T-helper 2 cell treated with Interferon-gamma antibody and Interleukin-4, amounts not matched to agents 5 μg/mL and 100 μg/mL, for 36 hours (primary cell): ENCODE data around the gene GLI3.

Experiments used
- DNase-seq: peaks from one replicate; pipeline ENCODE4 v3.0.0; 2021; ENCODE audit warnings: low spot score
- H3K27ac Mint-ChIP-seq: one replicate; pipeline ENCODE4 v1.8.0; 2021; ENCODE audit warnings: mild to moderate bottlenecking, mixed read lengths
- H3K27me3 Mint-ChIP-seq: one replicate; pipeline ENCODE4 v1.8.0; 2021; ENCODE audit warnings: low read depth, mixed read lengths
- H3K36me3 Mint-ChIP-seq: one replicate; pipeline ENCODE4 v1.8.0; 2021; ENCODE audit warnings: low read depth, mixed read lengths
- H3K4me1 Mint-ChIP-seq: one replicate; pipeline ENCODE4 v1.8.0; 2021; ENCODE audit warnings: low read depth, mixed read lengths
- H3K4me3 Mint-ChIP-seq: one replicate; pipeline ENCODE4 v1.8.0; 2022; ENCODE audit warnings: mild to moderate bottlenecking, moderate library complexity, mixed read lengths
- H3K9me3 Mint-ChIP-seq: one replicate; pipeline ENCODE4 v1.8.0; 2021; ENCODE audit warnings: mixed read lengths

GLI3 gene

GRCh38 chr7:42167206-42167605 lies 69.8 kb downstream of the GLI3 start:
- Mint-ChIP-seq H3K9me3 (no peaks in the 10 kb centered on the region), H3K27me3 (no peaks in the 10 kb centered on the region), H3K27ac (no peak overlapping the region), H3K4me3 (no peak overlapping the region), H3K36me3 (no peaks in the 10 kb centered on the region), H3K4me1 (no peaks in the 10 kb centered on the region)
- DNase-seq = no peak

DNA sequence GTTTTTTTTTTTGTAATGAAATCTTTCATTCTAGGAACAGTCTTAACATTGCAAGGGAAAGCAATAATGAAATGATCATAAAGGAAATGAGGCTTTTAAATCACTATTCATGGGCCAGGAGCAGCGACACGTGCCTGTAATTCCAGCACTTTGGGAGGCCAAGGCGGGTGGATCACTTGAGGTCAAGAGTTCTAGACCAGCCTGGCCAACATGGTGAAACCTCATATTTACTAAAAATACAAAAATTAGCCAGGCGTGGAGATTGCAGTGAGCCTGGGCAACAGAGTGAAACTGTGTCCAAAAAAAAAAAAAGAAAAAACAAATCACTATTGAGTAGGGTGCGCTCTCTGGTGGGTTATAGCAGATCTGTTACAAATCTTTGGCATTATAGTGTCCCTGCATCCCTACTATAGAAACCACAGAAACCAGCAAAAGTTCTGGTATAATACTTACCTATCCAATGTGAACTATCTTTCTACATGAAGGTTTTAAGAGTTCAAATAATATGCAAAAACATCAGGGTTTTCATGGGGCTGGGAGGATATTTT lies 72.1 kb downstream of the GLI3 start:
- H3K4me3 Mint-ChIP-seq = no peak overlapping the region
- no peak overlapping the region for H3K27ac Mint-ChIP-seq
- no peak for DNase-seq
- H3K27me3 Mint-ChIP-seq = no peaks in the 10 kb centered on the region
- no peaks in the 10 kb centered on the region for H3K36me3 Mint-ChIP-seq
- no peaks in the 10 kb centered on the region for H3K9me3 Mint-ChIP-seq
- no peaks in the 10 kb centered on the region for H3K4me1 Mint-ChIP-seq

GRCh38 chr7:42162560-42163325 lies 74.3 kb downstream of the GLI3 start:
- no peaks in the 10 kb centered on the region for H3K4me1 Mint-ChIP-seq
- H3K36me3 Mint-ChIP-seq = no peaks in the 10 kb centered on the region
- no peak overlapping the region for H3K27ac Mint-ChIP-seq
- no peaks in the 10 kb centered on the region for H3K9me3 Mint-ChIP-seq
- DNase-seq = no peak
- no peaks in the 10 kb centered on the region for H3K27me3 Mint-ChIP-seq
- no peak overlapping the region for H3K4me3 Mint-ChIP-seq

- no peaks in the 10 kb centered on the region for H3K4me1 Mint-ChIP-seq
- no peak for DNase-seq
- no peak overlapping the region for H3K4me3 Mint-ChIP-seq
- no peaks in the 10 kb centered on the region for H3K9me3 Mint-ChIP-seq
- H3K27ac Mint-ChIP-seq = no peak overlapping the region
- H3K36me3 Mint-ChIP-seq = no peaks in the 10 kb centered on the region
- H3K27me3 Mint-ChIP-seq = no peaks in the 10 kb centered on the region
These were observed 75.3 kb downstream of the GLI3 start for GRCh38 chr7:42161719-42162118.

DNA sequence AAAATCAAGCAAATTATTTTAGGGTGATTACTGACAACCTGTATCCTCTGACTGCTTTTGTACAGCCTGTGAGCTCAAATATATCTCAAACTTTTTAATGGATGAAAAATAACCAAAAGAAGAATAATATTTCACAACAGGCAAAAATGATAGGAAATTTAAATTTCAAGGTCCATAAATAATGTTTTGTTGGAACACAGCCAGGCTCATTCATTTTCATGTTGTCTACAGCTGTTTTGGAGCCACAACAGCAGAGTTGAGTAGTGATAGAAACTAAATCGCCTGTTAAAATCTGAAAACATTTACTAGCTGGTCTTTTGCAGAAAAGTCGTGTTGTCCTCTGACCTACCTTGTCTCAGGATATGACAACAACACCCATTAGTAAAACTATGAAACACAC lies 75.9 kb downstream of the GLI3 start:
- Mint-ChIP-seq H3K36me3 (no peaks in the 10 kb centered on the region), H3K27ac (no peak overlapping the region), H3K4me1 (no peaks in the 10 kb centered on the region), H3K9me3 (no peaks in the 10 kb centered on the region), H3K27me3 (no peaks in the 10 kb centered on the region), H3K4me3 (no peak overlapping the region)
- DNase-seq = no peak

- no peaks in the 10 kb centered on the region for H3K9me3 Mint-ChIP-seq
- H3K27ac Mint-ChIP-seq = no peak overlapping the region
- H3K36me3 Mint-ChIP-seq = no peaks in the 10 kb centered on the region
- no peaks in the 10 kb centered on the region for H3K27me3 Mint-ChIP-seq
- DNase-seq = no peak
- H3K4me3 Mint-ChIP-seq = no peak overlapping the region
- no peaks in the 10 kb centered on the region for H3K4me1 Mint-ChIP-seq
These were observed 77.9 kb downstream of the GLI3 start for GRCh38 chr7:42159130-42159529.

DNA sequence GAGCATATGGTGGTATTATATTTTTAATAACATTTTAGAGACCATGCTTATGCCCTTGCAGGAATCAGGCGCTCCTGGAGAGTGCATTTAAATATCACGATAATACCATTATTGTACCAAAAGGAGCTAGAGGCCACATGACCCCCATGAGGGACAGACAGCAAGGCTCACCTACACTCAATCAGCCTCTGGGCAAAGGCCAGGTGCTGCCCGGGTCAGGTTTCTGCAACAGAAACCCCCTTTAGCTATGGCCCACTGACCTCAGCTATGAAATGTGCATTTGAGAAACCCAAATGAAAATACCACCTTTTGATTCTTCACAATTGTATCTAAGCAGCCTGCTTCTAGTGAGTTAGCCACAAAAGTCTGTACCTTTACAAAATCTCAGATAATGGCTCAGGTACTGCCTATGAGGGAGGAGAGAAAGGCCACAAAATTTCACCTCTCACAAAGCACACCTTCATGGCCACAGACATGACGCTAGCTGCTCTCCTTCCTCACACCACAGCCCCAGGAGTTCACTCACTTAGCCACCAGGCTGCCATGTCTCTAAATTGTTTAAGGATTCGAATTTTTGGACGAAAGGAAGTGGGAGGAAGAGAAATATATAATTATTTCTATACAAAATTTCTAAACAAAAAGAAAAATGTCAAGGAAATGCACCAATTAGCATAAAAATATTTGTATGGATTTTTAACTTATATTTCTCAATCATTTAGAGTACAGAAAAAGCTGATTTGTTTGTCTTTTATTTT lies 79.9 kb downstream of the GLI3 start:
- Mint-ChIP-seq H3K4me1 (no peaks in the 10 kb centered on the region), H3K4me3 (no peak overlapping the region), H3K27me3 (no peaks in the 10 kb centered on the region), H3K9me3 (no peaks in the 10 kb centered on the region), H3K27ac (no peak overlapping the region), H3K36me3 (no peaks in the 10 kb centered on the region)
- DNase-seq = no peak

- H3K4me1 Mint-ChIP-seq = no peaks in the 10 kb centered on the region
- no peaks in the 10 kb centered on the region for H3K36me3 Mint-ChIP-seq
- no peaks in the 10 kb centered on the region for H3K27me3 Mint-ChIP-seq
- no peak overlapping the region for H3K4me3 Mint-ChIP-seq
- no peaks in the 10 kb centered on the region for H3K9me3 Mint-ChIP-seq
- no peak overlapping the region for H3K27ac Mint-ChIP-seq
- DNase-seq = no peak
These were observed 80.6 kb downstream of the GLI3 start for GRCh38 chr7:42156291-42156865.

GRCh38 chr7:42155584-42156290 lies 81.3 kb downstream of the GLI3 start:
- H3K27me3 Mint-ChIP-seq = no peaks in the 10 kb centered on the region
- H3K36me3 Mint-ChIP-seq = no peaks in the 10 kb centered on the region
- no peaks in the 10 kb centered on the region for H3K9me3 Mint-ChIP-seq
- no peak overlapping the region for H3K4me3 Mint-ChIP-seq
- H3K4me1 Mint-ChIP-seq = no peaks in the 10 kb centered on the region
- DNase-seq = no peak
- no peak overlapping the region for H3K27ac Mint-ChIP-seq

GRCh38 chr7:42154173-42154572 lies 82.8 kb downstream of the GLI3 start:
- Mint-ChIP-seq H3K9me3 (no peaks in the 10 kb centered on the region), H3K27me3 (no peaks in the 10 kb centered on the region), H3K27ac (no peak overlapping the region), H3K36me3 (no peaks in the 10 kb centered on the region), H3K4me1 (no peaks in the 10 kb centered on the region), H3K4me3 (no peak overlapping the region)
- no peak for DNase-seq

DNA sequence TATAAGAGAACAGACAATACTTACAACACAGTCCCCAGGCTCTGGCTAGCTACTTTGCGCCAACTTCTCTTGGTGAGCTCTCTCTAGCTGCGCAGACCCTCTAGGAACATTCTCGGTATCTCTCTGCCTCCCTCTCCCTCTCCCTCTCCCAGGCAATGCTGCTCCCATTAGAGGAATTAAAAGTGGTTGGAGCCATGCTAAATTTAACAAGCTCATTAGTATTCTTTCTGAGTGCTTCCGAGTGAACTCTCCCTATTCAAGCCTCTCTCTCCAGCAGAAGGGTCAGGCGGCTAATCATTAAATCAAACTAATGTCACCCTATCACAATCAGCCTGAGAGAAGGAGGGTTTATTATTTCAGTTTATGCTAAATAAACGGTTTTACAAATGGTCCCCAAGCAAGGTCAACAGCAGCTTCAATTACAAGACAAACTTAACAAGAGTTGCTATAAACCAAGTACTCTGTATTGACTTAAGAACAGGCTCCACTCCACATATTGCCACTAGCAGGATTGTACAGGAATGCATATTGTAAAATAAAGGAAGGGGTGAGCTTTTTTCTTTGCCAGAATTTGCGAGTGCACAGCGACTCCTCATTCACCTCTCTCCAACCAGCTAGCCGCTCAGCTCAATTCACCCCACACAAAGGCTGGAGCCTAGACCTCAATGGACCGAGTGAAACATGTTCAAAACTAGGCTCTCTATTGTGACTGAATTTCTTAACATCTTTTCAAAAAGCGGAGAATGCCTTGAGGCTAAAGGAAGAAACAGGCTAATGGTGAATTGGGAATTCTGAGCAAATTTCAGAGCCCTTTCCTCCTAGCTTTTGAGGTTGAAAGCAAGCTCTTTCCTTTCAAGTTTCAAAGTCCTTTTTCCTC lies 84.4 kb downstream of the GLI3 start:
- no peak for DNase-seq
- H3K4me3 Mint-ChIP-seq = no peak overlapping the region
- no peaks in the 10 kb centered on the region for H3K27me3 Mint-ChIP-seq
- no peaks in the 10 kb centered on the region for H3K36me3 Mint-ChIP-seq
- no peaks in the 10 kb centered on the region for H3K4me1 Mint-ChIP-seq
- no peak overlapping the region for H3K27ac Mint-ChIP-seq
- no peaks in the 10 kb centered on the region for H3K9me3 Mint-ChIP-seq

- Mint-ChIP-seq H3K36me3 (no peaks in the 10 kb centered on the region), H3K27me3 (no peaks in the 10 kb centered on the region), H3K4me3 (no peak overlapping the region), H3K4me1 (no peaks in the 10 kb centered on the region), H3K9me3 (no peaks in the 10 kb centered on the region), H3K27ac (no peak overlapping the region)
- DNase-seq = no peak
These were observed 85.7 kb downstream of the GLI3 start for GRCh38 chr7:42151309-42151708.

- no peak for DNase-seq
- no peaks in the 10 kb centered on the region for H3K27me3 Mint-ChIP-seq
- no peak overlapping the region for H3K4me3 Mint-ChIP-seq
- H3K27ac Mint-ChIP-seq = no peak overlapping the region
- no peaks in the 10 kb centered on the region for H3K9me3 Mint-ChIP-seq
- H3K36me3 Mint-ChIP-seq = no peaks in the 10 kb centered on the region
- no peaks in the 10 kb centered on the region for H3K4me1 Mint-ChIP-seq
These were observed 91.5 kb downstream of the GLI3 start for GRCh38 chr7:42145539-42145938.
